Measurements from ENCODE around the gene IQGAP1.

GRCh38 chr15:90550919-90551318 is 162.9 kb downstream of the IQGAP1 start:
- TF ChIP-seq ATF3 (IDR thresholded peaks at IDR 0.05) = no peak
- TF ChIP-seq YY1 (IDR thresholded peaks at IDR 0.05; ENCODE audit: extremely low read depth, insufficient replicate concordance, low read depth, low read length) = no peak
